ENCODE results near the gene ZNF174.

Gene ZNF174

GRCh38 chr16:3408561-3409197 is 7.7 kb downstream of the ZNF174 start:
- Histone ChIP-seq H3K4me1 (ENCODE audit: control insufficient read depth, low read length) (no peaks in the 10 kb centered on the region), H3K79me2 (ENCODE audit: control insufficient read depth, low read length) (peaks cover 3% of the 10 kb centered on the region; the same call in 1 of the 2 replicates), H4K20me1 (ENCODE audit: control insufficient read depth, insufficient read depth, low read depth, low read length) (no peaks in the 10 kb centered on the region), H3F3A (ENCODE audit: control insufficient read depth, insufficient read depth) (no peaks in the 10 kb centered on the region), H3K36me3 (ENCODE audit: control insufficient read depth, low read length) (peaks cover 52% of the 10 kb centered on the region), H3K4me2 (ENCODE audit: low read length) (no peak overlapping the region), H3K4me3 (ENCODE audit: low read length) (no peak overlapping the region), H3K27ac (ENCODE audit: low read depth, low read length) (no peak overlapping the region), H3K27me3 (ENCODE audit: control insufficient read depth, low read length) (no peaks in the 10 kb centered on the region), H3K9me2 (replicated peaks; ENCODE audit: control insufficient read depth, low read length) (no peaks in the 10 kb centered on the region), H3K9me3 (ENCODE audit: control insufficient read depth, insufficient read depth, low read length) (peaks cover 46% of the 10 kb centered on the region)
- TF ChIP-seq EZH2phosphoT487 (IDR thresholded peaks at IDR 0.05; ENCODE audit: borderline replicate concordance, low read length): no peak
- TF ChIP-seq, protein P1, sequence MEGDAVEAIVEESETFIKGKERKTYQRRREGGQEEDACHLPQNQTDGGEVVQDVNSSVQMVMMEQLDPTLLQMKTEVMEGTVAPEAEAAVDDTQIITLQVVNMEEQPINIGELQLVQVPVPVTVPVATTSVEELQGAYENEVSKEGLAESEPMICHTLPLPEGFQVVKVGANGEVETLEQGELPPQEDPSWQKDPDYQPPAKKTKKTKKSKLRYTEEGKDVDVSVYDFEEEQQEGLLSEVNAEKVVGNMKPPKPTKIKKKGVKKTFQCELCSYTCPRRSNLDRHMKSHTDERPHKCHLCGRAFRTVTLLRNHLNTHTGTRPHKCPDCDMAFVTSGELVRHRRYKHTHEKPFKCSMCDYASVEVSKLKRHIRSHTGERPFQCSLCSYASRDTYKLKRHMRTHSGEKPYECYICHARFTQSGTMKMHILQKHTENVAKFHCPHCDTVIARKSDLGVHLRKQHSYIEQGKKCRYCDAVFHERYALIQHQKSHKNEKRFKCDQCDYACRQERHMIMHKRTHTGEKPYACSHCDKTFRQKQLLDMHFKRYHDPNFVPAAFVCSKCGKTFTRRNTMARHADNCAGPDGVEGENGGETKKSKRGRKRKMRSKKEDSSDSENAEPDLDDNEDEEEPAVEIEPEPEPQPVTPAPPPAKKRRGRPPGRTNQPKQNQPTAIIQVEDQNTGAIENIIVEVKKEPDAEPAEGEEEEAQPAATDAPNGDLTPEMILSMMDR (IDR thresholded peaks at IDR 0.05; ENCODE audit: low read depth, low read length, poor library complexity, severe bottlenecking): no peak

GRCh38 chr16:3413730-3414379 is 12.8 kb downstream of the ZNF174 start:
- H3K4me1 ChIP-seq (ENCODE audit: control insufficient read depth, low read length): no peaks in the 10 kb centered on the region
- no peak overlapping the region for H3K4me2 ChIP-seq (ENCODE audit: low read length)
- H3K9me3 ChIP-seq (ENCODE audit: control insufficient read depth, insufficient read depth, low read length): peaks cover 21% of the 10 kb centered on the region
- no peak overlapping the region for H3K27ac ChIP-seq (ENCODE audit: low read depth, low read length)
- H3K79me2 ChIP-seq (ENCODE audit: control insufficient read depth, low read length): no peaks in the 10 kb centered on the region
- no peak overlapping the region for H3K4me3 ChIP-seq (ENCODE audit: low read length)
- H4K20me1 ChIP-seq (ENCODE audit: control insufficient read depth, insufficient read depth, low read depth, low read length): no peaks in the 10 kb centered on the region
- TF ChIP-seq EZH2phosphoT487 (IDR thresholded peaks at IDR 0.05; ENCODE audit: borderline replicate concordance, low read length): no peak
- TF ChIP-seq, protein P1 (IDR thresholded peaks at IDR 0.05; ENCODE audit: low read depth, low read length, poor library complexity, severe bottlenecking): no peak
- H3K36me3 ChIP-seq (ENCODE audit: control insufficient read depth, low read length): peaks cover 2% of the 10 kb centered on the region
- H3K27me3 ChIP-seq (ENCODE audit: control insufficient read depth, low read length): no peaks in the 10 kb centered on the region
- no peaks in the 10 kb centered on the region for H3K9me2 ChIP-seq (replicated peaks; ENCODE audit: control insufficient read depth, low read length)
- H3F3A ChIP-seq (ENCODE audit: control insufficient read depth, insufficient read depth): no peaks in the 10 kb centered on the region

GRCh38 chr16:3431779-3432219 is 30.8 kb downstream of the ZNF174 start:
- H3K9me2 ChIP-seq (replicated peaks; ENCODE audit: control insufficient read depth, low read length): no peaks in the 10 kb centered on the region
- no peak for TF ChIP-seq EZH2phosphoT487 (IDR thresholded peaks at IDR 0.05; ENCODE audit: borderline replicate concordance, low read length)
- TF ChIP-seq, protein P1 (IDR thresholded peaks at IDR 0.05; ENCODE audit: low read depth, low read length, poor library complexity, severe bottlenecking): no peak
- no peaks in the 10 kb centered on the region for H3K79me2 ChIP-seq (ENCODE audit: control insufficient read depth, low read length)
- H3K9me3 ChIP-seq (ENCODE audit: control insufficient read depth, insufficient read depth, low read length): no peaks in the 10 kb centered on the region
- H3K27ac ChIP-seq (ENCODE audit: low read depth, low read length): no peak overlapping the region
- no peaks in the 10 kb centered on the region for H3K4me1 ChIP-seq (ENCODE audit: control insufficient read depth, low read length)
- no peaks in the 10 kb centered on the region for H4K20me1 ChIP-seq (ENCODE audit: control insufficient read depth, insufficient read depth, low read depth, low read length)
- peaks cover 11% of the 10 kb centered on the region; the same call in 1 of the 2 replicates for H3K27me3 ChIP-seq (ENCODE audit: control insufficient read depth, low read length)
- no peaks in the 10 kb centered on the region; the same call in 1 of the 2 replicates for H3K36me3 ChIP-seq (ENCODE audit: control insufficient read depth, low read length)
- H3K4me2 ChIP-seq (ENCODE audit: low read length): no peak overlapping the region
- H3F3A ChIP-seq (ENCODE audit: control insufficient read depth, insufficient read depth): no peaks in the 10 kb centered on the region
- no peak overlapping the region for H3K4me3 ChIP-seq (ENCODE audit: low read length)

Measured in DOHH2 (cell line).